Right renal cortex interstitium (tissue), 3 donors: ENCODE measurements around the gene CD40LG. TPM values are rescaled to one million over a fixed set of nuclear protein-coding genes. Genes with fewer than 3 reads are reported as not detected.

Experiments
- DNase-seq, 3 donors: peaks; one replicate each; pipeline ENCODE4 v3.0.0-alpha.2; 2013; ENCODE audit warnings: low read depth in 3 of 3, low spot score in 2 of 3
- polyA plus RNA-seq, 3 donors: library from polyadenylated mRNA; unstranded; fragments of 120-200 nt; gene quantifications; one replicate each; pipeline ENCODE4 v1.2.1, GENCODE V29; 2013; ENCODE audit not compliant: insufficient read length in 3 of 3

Gene CD40LG
- polyA plus RNA-seq, 3 donors, result 0.07 to 0.21 (median 0.10) TPM

DNA sequence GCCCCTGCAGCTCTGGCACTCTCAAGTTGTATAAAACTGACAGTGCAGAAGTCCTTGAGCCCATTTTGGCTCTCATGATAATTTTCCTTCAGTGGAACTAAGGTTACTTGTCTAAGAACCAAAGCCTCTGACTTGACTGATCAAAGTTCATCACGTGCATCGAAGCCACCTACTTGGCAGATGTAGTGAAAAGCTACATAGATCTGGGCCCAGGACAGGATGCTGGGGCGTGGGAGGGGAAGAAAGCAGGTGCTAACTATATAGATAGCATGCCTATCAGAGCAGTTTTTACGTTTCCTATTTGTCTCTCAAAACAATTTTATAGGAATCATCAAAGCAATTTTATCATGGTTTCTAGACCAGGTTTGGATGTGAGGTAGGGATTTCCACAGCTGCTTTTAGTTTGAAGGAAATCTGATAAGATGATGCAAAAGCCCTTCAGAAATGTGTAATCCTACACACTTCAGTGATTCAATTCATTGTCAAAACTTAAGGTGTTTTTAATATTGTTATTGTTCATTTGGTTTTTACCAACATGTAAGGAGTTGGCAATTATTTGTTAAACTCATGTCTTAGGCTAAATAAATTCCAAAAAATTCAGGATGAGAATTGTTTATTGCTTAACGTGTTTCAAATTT is 1.2 kb upstream of the CD40LG start:
- DNase-seq, result no peak

- DNase-seq, result no peak
These were observed 2.9 kb downstream of the CD40LG start for GRCh38 chrX:136650811-136651210.

DNA sequence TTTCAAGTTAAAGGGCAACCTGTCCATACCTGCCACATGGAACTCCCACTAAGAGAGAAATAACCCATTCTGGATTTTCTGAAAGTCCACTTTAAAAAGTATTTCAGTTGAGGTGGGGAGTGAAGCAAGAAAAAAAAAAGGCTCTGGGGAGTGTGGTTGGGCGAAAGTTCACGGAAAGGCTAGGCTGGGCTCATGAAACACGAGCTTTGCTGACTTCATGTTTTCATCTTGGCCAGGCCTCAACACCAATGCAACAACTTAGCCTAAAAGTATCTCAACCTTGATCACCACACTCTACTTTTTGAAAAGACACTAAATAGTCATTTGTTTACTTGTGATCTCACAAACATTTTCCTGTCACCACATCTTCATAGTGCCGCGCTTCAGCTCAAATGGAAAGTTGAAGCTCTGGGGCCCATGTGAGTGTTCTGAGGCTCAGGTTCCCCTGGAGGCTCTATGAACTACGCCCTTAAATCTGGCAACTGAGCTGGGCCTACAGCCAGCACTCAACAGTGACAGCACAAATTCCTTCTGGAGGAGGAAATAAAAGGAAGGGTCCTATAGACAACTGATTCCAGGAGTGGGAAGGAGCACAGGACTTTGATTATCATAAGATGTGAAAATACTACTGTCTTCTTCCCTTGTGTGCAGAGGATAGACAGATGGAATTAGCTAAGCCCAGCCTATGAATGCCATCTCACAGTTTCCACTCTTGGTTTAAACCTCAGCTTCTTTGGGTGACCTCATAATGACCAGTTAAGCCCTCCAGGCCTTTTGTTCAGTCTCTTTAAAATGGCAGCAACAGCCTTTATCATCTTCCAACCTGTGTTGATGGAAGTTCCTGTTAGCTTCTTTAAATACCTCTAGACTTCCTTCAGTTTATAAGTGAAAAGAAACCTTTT is 5.1 kb downstream of the CD40LG start:
- DNase-seq, result no peak

GRCh38 chrX:136656361-136656964 is 8.5 kb downstream of the CD40LG start:
- no peak for DNase-seq

DNA sequence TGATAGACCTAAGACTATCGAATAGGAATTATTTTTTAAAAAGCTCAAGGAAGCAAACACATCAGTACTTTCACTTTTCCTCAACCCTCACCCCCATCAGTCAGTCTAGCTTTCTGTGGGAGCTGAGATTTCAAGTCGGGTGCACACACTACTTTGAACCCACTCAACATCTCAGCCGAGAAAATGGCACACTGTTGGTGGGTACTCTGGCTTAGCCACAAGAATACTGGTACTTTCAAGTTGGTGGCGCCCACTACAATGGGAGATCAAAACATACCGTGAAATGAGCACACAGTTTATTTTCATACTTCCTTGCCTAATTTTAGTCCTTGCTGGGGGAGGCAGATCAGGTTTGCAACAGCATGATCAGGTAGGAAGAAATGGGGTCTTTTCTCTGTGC is 10.2 kb downstream of the CD40LG start:
- DNase-seq, result no peak

DNA sequence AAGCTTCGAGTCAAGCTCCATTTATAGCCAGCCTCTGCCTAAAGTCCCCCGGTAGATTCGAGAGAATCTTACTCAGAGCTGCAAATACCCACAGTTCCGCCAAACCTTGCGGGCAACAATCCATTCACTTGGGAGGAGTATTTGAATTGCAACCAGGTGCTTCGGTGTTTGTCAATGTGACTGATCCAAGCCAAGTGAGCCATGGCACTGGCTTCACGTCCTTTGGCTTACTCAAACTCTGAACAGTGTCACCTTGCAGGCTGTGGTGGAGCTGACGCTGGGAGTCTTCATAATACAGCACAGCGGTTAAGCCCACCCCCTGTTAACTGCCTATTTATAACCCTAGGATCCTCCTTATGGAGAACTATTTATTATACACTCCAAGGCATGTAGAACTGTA is 11.2 kb downstream of the CD40LG start:
- no peak for DNase-seq

- no peak for DNase-seq
These were observed 12.9 kb downstream of the CD40LG start for GRCh38 chrX:136660896-136661295.

DNA sequence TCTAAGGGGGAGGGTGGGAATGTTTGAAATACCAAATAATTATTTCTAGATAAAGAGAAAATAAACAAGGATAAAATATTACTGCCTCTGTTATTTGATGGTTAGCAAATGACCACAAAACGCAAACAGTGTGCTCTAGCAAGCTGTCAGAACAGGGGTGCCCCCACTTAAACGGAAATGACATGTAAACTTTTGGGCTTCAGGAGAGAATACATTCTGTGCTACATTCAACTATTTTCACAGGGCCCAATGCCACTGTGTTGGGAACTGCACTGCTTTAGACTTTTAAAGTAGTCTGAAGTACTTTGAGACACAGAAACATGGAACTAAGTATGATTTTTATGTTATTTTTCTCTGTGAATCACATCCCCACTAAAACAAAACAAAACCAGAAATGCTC is 14.1 kb downstream of the CD40LG start:
- DNase-seq, result no peak

DNA sequence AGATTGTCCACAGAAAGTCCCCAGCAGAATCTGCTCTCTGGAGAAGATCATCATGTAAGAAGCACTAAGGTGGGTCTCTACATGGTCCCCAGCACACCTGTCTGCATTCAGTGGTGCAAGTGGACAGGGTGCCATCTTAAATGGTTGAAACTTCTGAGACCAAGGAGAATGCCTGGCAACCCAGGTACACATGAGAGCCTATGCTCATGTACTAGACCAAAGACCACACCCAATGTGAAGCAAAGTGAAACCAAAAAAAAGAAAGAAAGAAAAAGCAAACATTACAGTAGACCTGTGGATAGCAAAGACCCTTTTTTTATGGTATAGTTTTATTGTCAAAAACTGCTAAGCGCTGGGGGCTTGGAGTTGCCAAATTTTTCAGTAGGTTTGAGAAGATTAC is 15.0 kb downstream of the CD40LG start:
- no peak for DNase-seq

- DNase-seq, result no peak
These were observed 17.4 kb downstream of the CD40LG start for GRCh38 chrX:136665258-136665900.

DNA sequence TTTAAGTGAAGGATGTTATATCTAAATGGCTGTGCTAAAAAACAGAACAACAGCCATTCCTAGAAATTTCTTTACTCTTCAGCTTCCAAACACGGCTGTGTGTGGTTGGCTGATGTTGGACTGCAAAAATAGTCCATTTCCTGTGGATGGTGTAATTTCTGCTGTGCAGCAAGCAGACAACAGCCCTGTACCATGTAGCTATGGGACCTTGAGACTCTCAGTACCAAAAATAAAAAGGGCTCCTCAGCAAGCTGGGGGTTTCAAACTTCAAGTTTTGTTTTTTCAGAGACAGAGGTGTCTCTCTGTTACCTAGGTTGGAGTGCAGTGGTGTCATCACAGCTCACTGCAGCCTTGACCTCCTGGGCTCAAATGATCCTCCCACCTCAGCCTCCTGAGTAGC is 18.1 kb downstream of the CD40LG start:
- no peak for DNase-seq

DNA sequence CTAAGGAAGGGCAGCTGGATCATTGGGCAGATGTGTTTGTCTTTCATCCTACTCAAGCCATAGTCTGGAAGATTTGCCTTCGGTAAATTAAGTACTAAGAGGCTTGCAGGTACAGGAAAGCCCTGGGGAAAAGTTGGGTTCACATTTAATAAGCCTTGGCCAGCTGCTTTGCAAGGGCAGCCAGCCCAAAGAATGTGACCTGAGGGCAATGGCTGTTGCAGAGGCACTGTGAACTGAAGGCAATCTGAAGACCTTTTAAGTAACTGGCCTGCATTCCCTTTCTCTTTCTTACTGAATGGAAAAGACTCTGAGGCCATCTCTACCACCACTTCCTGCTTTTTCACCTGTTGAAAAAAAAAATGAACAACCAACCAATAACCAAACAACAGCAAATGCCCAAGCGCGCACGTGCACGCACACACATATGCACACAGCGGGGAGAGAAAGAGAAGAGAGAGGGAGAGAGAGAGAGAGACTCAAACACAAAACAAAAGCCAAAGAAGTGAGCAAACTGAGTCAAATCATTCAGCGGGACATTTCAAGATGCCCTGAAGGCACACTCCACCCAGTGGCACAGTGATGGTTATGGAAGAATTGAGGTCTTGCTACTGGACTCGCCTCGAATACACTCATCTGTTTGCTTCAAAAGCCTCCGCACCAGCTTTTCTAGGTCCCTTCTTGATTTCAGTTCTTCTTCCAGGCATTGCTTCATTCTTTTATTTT is 19.6 kb downstream of the CD40LG start:
- no peak for DNase-seq

DNA sequence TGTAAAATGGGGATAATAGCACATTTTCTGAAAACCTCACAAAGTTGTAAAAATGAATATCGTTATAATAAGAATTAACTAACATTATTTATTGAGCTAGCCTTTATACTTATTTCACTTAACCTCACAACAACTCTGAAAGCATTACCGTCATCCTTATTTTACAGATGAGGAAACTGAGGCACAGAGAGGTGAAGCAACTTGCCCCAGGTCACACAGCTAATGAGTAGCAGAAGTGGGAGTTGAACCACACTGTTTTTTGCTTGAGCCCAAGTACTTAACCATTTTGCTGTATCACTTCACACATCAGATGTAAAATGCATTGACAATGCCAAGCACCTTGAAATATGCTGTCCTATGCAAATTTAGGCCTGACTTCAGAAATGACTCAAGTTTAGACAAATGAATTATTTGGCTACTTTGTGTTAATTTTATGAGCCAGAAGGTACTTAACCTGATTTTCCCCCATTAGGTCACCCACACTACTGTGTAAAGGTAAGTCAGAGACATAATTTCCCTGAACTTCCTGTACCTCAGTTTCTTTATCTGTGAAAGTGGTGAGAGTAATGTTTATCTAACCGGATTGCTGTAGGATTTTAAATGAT is 23.1 kb downstream of the CD40LG start:
- no peak for DNase-seq

- DNase-seq, result no peak
These were observed 26.5 kb downstream of the CD40LG start for GRCh38 chrX:136674270-136674985.

DNA sequence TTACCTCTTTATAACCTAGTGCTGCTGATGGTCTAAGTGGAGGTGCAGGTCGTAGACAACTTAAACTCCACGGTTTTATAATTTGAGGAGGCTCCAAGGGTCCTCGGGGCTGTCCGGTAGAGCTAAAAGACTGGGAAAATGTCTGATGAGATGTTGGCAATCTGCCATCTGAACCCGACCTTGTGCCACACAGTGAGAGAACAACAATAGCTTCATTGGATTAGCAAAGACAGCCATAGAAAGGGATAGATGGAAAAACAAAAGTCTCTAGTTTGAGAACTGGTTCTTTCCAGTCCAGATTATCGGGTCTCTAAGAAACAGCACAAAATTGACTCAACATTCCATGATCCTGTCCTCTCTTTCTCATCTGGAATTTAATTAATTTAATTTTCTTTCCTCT is 31.6 kb downstream of the CD40LG start:
- DNase-seq, result no peak

GRCh38 chrX:136684120-136684519 is 36.2 kb downstream of the CD40LG start:
- DNase-seq, result no peak

GRCh38 chrX:136687457-136687856 is 39.5 kb downstream of the CD40LG start:
- no peak for DNase-seq

DNA sequence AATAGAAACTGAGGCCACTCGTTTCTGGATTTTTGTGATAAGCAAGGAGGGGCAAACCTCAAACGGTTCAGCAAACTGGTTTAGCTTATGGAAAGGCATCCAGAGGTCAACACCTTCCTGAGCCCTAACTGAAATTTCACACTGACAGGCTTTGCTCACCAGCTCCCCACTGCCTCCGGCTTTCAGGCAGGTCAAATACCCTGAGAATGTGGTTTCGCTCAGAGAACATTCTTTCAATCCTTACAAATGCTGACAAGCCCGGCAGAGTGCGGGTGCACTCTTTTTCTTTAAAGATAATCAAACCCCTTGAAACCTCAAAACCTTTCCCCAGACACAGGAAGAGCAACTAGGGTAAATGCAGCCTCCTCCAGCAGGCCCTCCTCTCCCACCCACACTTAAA is 41.5 kb downstream of the CD40LG start:
- DNase-seq, result no peak

DNA sequence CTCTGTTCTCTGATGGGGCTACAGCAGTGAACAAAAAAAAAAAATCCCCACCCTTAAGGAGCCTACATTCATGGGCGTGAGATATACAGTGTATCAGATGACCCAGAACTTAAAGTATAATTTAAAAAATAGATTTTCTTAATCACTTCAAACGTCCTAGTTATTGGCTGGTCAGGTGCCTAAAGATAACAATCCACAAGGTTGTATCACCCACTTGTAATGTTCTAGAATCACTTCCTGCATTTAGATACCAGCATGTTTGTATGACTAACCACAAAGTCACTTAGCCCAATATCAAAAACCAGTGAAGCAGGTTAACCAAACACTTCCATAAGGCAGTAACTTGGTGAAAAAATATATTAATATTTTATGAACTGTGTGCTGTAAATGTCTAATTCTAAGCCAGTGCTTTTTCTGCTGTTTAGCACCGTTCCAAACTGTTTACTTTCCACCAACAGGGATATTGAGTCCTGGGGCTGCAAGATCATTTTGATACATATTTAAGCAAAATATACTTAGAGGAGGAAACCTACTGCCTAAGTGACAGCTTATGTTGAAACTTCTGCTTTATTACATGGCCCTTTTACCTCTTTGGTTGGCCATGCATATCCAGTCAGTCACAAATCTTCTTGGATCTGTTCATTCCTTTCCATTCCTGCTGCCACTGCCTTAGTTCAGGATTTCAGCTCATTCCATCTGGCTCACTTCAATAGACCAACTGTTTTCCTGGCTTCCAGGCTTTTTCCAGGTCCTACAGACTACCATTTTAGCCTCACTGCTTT is 43.3 kb downstream of the CD40LG start:
- no peak for DNase-seq
